ENCODE results near the gene TLE1. TPM values are rescaled to one million over a fixed set of nuclear protein-coding genes. Genes with fewer than 3 reads are reported as not detected.

Gene TLE1
- 32.2 and 79.9 TPM in 2 replicates for total RNA-seq

GRCh38 chr9:81689343-81690175 is at the start of gene TLE1:
TLE1 (minus strand) TSS chr9:81689547; CDS start chr9:81688240, 1,307 bp downstream.

Other genes starting within 250 kb of the TLE1 start
- gene SPATA31D4, start 238.9 kb upstream of the TLE1 start, total RNA-seq = not detected in 2 replicates